Cardiac muscle cell (in vitro differentiated cells and primary cell): Measurements from ENCODE around the gene EEPD1. TPM values are rescaled to one million over a fixed set of nuclear protein-coding genes. Genes with fewer than 3 reads are reported as not detected.

ENCODE experiments used
- DNase-seq, 2 donors: peaks; one replicate each; pipeline versions ENCODE4 v3.0.0 to v3.0.0-alpha.2; 2010 to 2017; ENCODE audit warnings: low read depth in 1 of 2, low spot score in 1 of 2
- H3K27ac ChIP-seq: fragments of 200-600 bp; sonication (generic); 2 replicates; pipeline ENCODE4 v1.5.1; 2016
- H3K27me3 ChIP-seq: fragments of 200-600 bp; sonication (generic); 2 replicates; pipeline ENCODE4 v1.6.0; 2016; ENCODE audit warnings: control low read depth
- H3K36me3 ChIP-seq: fragments of 200-600 bp; sonication (generic); 2 replicates; pipeline ENCODE4 v1.5.1; 2016; ENCODE audit warnings: control low read depth
- H3K4me1 ChIP-seq: fragments of 200-600 bp; sonication (generic); 2 replicates; pipeline ENCODE4 v1.8.1; 2017; ENCODE audit warnings: low read depth, mild to moderate bottlenecking, mixed run types
- H3K4me3 ChIP-seq: fragments of 200-600 bp; sonication (generic); 2 replicates; pipeline ENCODE4 v1.5.1; 2016; ENCODE audit warnings: mild to moderate bottlenecking
- H3K9me3 ChIP-seq: fragments of 200-600 bp; sonication (generic); 2 replicates; pipeline ENCODE4 v1.5.1; 2017; ENCODE audit warnings: low read depth, mild to moderate bottlenecking, control low read depth
- polyA plus RNA-seq: library from polyadenylated mRNA; unstranded; fragments of >200 nt; fragmentation: Nextera tagmentation; extraction: Ambion mirVana; gene quantifications from 2 replicates; pipeline ENCODE4 v1.2.1, GENCODE V29; 2016
- total RNA-seq: library from RNA; depleted of rRNA; stranded (reverse); fragments of >200 nt; gene quantifications from 2 replicates; pipeline ENCODE4 v1.2.3, GENCODE V29; 2016
- TF ChIP-seq, protein P1 (sequence below): IDR thresholded peaks from 2 replicates; pipeline ENCODE4 v1.5.1; 2012; ENCODE audit warnings: low read depth, mild to moderate bottlenecking, low read length

Gene EEPD1
- total and polyA plus RNA-seq, 2 experiments from 2014 or later, result 4.8 to 11.9 TPM

DNA sequence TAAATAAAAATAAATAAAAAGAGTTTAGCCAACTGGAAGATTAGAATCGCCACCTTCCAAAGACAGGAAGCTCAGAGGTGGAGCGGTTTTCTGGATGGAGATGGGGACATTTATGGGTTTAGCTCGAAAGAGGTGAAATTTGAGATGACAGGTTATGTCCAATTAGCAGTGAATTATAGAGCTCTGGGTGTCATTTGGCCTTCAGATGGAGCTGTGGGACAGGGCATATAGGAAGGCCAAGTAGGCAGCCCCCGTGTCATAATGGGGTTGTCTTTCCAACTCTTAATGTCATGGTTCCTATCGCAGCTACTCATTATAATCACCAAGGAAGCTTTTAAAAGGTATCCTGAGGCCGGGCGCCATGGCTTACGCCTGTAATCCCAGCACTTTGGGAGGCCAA, 21.0 kb upstream of the EEPD1 start:
- Histone ChIP-seq H3K27ac (no peak overlapping the region), H3K9me3 (no peaks in the 10 kb centered on the region), H3K4me1 (peaks cover 3% of the 10 kb centered on the region), H3K27me3 (no peaks in the 10 kb centered on the region), H3K36me3 (no peaks in the 10 kb centered on the region), H3K4me3 (no peak overlapping the region)
- TF ChIP-seq, protein P1, sequence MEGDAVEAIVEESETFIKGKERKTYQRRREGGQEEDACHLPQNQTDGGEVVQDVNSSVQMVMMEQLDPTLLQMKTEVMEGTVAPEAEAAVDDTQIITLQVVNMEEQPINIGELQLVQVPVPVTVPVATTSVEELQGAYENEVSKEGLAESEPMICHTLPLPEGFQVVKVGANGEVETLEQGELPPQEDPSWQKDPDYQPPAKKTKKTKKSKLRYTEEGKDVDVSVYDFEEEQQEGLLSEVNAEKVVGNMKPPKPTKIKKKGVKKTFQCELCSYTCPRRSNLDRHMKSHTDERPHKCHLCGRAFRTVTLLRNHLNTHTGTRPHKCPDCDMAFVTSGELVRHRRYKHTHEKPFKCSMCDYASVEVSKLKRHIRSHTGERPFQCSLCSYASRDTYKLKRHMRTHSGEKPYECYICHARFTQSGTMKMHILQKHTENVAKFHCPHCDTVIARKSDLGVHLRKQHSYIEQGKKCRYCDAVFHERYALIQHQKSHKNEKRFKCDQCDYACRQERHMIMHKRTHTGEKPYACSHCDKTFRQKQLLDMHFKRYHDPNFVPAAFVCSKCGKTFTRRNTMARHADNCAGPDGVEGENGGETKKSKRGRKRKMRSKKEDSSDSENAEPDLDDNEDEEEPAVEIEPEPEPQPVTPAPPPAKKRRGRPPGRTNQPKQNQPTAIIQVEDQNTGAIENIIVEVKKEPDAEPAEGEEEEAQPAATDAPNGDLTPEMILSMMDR, result no peak
- no peak for DNase-seq

DNA sequence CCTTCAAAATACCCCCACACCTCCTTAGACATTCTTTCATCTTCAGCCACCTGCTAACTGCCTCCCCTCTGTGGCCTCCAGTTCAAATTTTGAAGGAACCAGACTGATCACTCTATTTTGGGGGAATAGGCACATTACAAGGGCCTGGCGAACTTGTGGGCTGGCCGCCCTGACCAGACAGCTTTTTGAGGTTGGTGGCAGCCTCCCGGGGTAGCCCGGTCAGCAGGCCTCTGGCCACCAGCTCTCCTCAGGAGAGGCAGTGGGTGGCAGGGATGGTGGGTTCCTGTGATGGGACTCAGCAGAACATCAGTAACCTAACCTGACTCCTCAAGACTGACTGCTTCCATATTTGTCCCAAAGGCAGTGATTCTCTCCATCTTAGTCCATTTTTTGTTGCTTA, 17.4 kb upstream of the EEPD1 start:
- Histone ChIP-seq H3K27me3 (no peaks in the 10 kb centered on the region), H3K4me3 (no peak overlapping the region), H3K9me3 (no peaks in the 10 kb centered on the region), H3K27ac (no peak overlapping the region), H3K4me1 (no peaks in the 10 kb centered on the region), H3K36me3 (no peaks in the 10 kb centered on the region)
- no peak for DNase-seq
- TF ChIP-seq, protein P1, result no peak

GRCh38 chr7:36137258-36137657, 15.8 kb upstream of the EEPD1 start:
- H3K4me1 ChIP-seq, result no peaks in the 10 kb centered on the region
- H3K27ac ChIP-seq, result no peak overlapping the region
- H3K4me3 ChIP-seq, result no peak overlapping the region
- no peaks in the 10 kb centered on the region for H3K9me3 ChIP-seq
- TF ChIP-seq, protein P1, result no peak
- no peaks in the 10 kb centered on the region for H3K27me3 ChIP-seq
- no peaks in the 10 kb centered on the region for H3K36me3 ChIP-seq
- DNase-seq, result no peak

DNA sequence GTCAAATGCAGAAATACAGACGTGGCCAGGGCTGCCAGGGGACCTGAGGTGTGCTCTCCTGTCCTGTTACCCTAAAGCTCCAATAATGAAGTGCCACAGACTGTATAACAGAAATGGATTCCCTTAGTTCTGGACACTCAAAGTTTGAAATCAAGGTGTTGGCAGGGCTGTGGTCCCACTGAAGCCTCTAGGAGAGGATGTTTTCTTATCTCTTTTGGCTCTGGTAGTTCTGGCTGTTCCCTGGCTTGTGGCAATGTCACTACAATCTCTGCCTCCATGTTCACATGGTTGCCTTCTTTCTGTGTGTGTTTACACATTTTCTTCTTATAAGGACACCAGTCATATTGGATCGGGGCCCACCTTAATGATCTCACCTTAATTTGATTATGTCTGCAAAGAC, 15.3 kb upstream of the EEPD1 start:
- Histone ChIP-seq H3K4me1 (no peaks in the 10 kb centered on the region), H3K27ac (no peak overlapping the region), H3K27me3 (no peaks in the 10 kb centered on the region), H3K4me3 (no peak overlapping the region), H3K9me3 (no peaks in the 10 kb centered on the region), H3K36me3 (no peaks in the 10 kb centered on the region)
- TF ChIP-seq, protein P1, result no peak
- no peak for DNase-seq

DNA sequence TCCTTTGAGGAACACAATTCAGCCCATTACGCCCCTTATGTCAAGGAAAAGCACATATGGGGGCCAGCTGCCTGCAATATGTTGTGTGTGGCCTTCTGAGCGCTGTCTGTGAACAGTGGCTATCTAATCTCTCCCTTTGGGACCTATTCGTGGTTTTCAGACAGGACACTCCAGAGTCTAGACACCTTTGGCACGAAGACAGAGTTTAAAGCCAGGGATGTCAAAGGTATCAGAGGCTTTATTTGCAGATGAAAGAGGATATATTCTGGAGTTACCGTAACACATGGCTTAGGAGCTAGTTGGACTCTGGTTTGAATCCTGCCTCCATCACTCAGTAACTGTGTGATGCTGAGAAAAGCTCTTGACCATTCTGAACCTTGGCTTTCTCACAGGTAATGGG, 14.8 kb upstream of the EEPD1 start:
- no peaks in the 10 kb centered on the region for H3K9me3 ChIP-seq
- TF ChIP-seq, protein P1, result no peak
- H3K36me3 ChIP-seq, result no peaks in the 10 kb centered on the region
- no peak overlapping the region for H3K27ac ChIP-seq
- DNase-seq, result no peak
- no peak overlapping the region for H3K4me3 ChIP-seq
- H3K27me3 ChIP-seq, result no peaks in the 10 kb centered on the region
- no peaks in the 10 kb centered on the region for H3K4me1 ChIP-seq

GRCh38 chr7:36141351-36141750, 11.7 kb upstream of the EEPD1 start:
- no peaks in the 10 kb centered on the region for H3K4me1 ChIP-seq
- no peaks in the 10 kb centered on the region for H3K9me3 ChIP-seq
- H3K27me3 ChIP-seq, result no peaks in the 10 kb centered on the region
- no peak overlapping the region for H3K27ac ChIP-seq
- no peaks in the 10 kb centered on the region for H3K36me3 ChIP-seq
- TF ChIP-seq, protein P1, result no peak
- H3K4me3 ChIP-seq, result no peak overlapping the region
- DNase-seq, result no peak
